ENCODE measurements around the gene NQO1. TPM values are rescaled to one million over a fixed set of nuclear protein-coding genes. Genes with fewer than 3 reads are reported as not detected.

Gene NQO1
- total RNA-seq, 1 donor from 2014 or later = 112 TPM

GRCh38 chr16:69745959-69746358, 19.6 kb upstream of the NQO1 start:
- Mint-ChIP-seq H3K4me3 (no peak overlapping the region), H3K27me3 (no peaks in the 10 kb centered on the region), H3K36me3 (peaks cover 37% of the 10 kb centered on the region), H3K27ac (peak overlapping the region; percentile 16), H3K4me1 (ENCODE audit: unreplicated experiment) (peaks cover 9% of the 10 kb centered on the region), H3K9me3 (no peaks in the 10 kb centered on the region)
- no peak for DNase-seq (ENCODE audit: extremely low spot score, unreplicated experiment)
- TF ChIP-seq CTCF (conservative IDR thresholded peaks at IDR 0.05) = no peak

GRCh38 chr16:69745232-69745612, 18.9 kb upstream of the NQO1 start:
- Mint-ChIP-seq H3K36me3 (peaks cover 40% of the 10 kb centered on the region), H3K27me3 (no peaks in the 10 kb centered on the region), H3K27ac (no peak overlapping the region), H3K4me3 (no peak overlapping the region), H3K9me3 (no peaks in the 10 kb centered on the region), H3K4me1 (ENCODE audit: unreplicated experiment) (peaks cover 9% of the 10 kb centered on the region)
- DNase-seq (ENCODE audit: extremely low spot score, unreplicated experiment) = no peak
- no peak for TF ChIP-seq CTCF (conservative IDR thresholded peaks at IDR 0.05)

GRCh38 chr16:69744363-69745231, 18.2 kb upstream of the NQO1 start:
- H3K36me3 Mint-ChIP-seq = peaks cover 40% of the 10 kb centered on the region
- no peak overlapping the region for H3K4me3 Mint-ChIP-seq
- no peak overlapping the region for H3K27ac Mint-ChIP-seq
- no peak for TF ChIP-seq CTCF (conservative IDR thresholded peaks at IDR 0.05)
- H3K9me3 Mint-ChIP-seq = no peaks in the 10 kb centered on the region
- DNase-seq (ENCODE audit: extremely low spot score, unreplicated experiment) = no peak
- H3K4me1 Mint-ChIP-seq (ENCODE audit: unreplicated experiment) = peaks cover 9% of the 10 kb centered on the region
- H3K27me3 Mint-ChIP-seq = no peaks in the 10 kb centered on the region

GRCh38 chr16:69741951-69742904, 15.9 kb upstream of the NQO1 start:
- no peak overlapping the region for H3K27ac Mint-ChIP-seq
- H3K4me3 Mint-ChIP-seq = no peak overlapping the region
- DNase-seq (ENCODE audit: extremely low spot score, unreplicated experiment) = no peak
- H3K27me3 Mint-ChIP-seq = no peaks in the 10 kb centered on the region
- no peak for TF ChIP-seq CTCF (conservative IDR thresholded peaks at IDR 0.05)
- no peaks in the 10 kb centered on the region for H3K9me3 Mint-ChIP-seq
- peaks cover 34% of the 10 kb centered on the region for H3K36me3 Mint-ChIP-seq
- H3K4me1 Mint-ChIP-seq (ENCODE audit: unreplicated experiment) = peaks cover 9% of the 10 kb centered on the region

- no peak for DNase-seq (ENCODE audit: extremely low spot score, unreplicated experiment)
- H3K36me3 Mint-ChIP-seq = peaks cover 33% of the 10 kb centered on the region
- H3K27me3 Mint-ChIP-seq = no peaks in the 10 kb centered on the region
- no peaks in the 10 kb centered on the region for H3K9me3 Mint-ChIP-seq
- no peak for TF ChIP-seq CTCF (conservative IDR thresholded peaks at IDR 0.05)
- no peak overlapping the region for H3K27ac Mint-ChIP-seq
- no peak overlapping the region for H3K4me3 Mint-ChIP-seq
- peaks cover 9% of the 10 kb centered on the region for H3K4me1 Mint-ChIP-seq (ENCODE audit: unreplicated experiment)
Measured at GRCh38 chr16:69741519-69741918, 15.2 kb upstream of the NQO1 start.
